GM12873 (cell line): ENCODE results near the gene RAD51AP1.

Experiments used
- CTCF ChIP-seq: IDR thresholded peaks from 2 replicates; pipeline ENCODE4 v1.5.1; 2012; ENCODE audit warnings: low read depth, mild to moderate bottlenecking, moderate library complexity, low read length, control low read depth; ENCODE audit not compliant: insufficient read depth; ENCODE audit errors: missing control alignments

Gene RAD51AP1

GRCh38 chr12:4586500-4586899, 47.8 kb downstream of the RAD51AP1 start:
- no peak for TF ChIP-seq CTCF

- TF ChIP-seq CTCF: no peak
These were observed 48.4 kb downstream of the RAD51AP1 start for GRCh38 chr12:4587108-4587507.

- no peak for TF ChIP-seq CTCF
These were observed 50.2 kb downstream of the RAD51AP1 start for GRCh38 chr12:4588916-4589315.

- TF ChIP-seq CTCF: no peak
These were observed 51.3 kb downstream of the RAD51AP1 start for GRCh38 chr12:4589941-4590340.

- TF ChIP-seq CTCF: no peak
These were observed 52.5 kb downstream of the RAD51AP1 start for GRCh38 chr12:4591180-4591687.

GRCh38 chr12:4595881-4596280, 57.2 kb downstream of the RAD51AP1 start:
- no peak for TF ChIP-seq CTCF

- no peak for TF ChIP-seq CTCF
These were observed 64.7 kb downstream of the RAD51AP1 start for GRCh38 chr12:4603421-4603820.
